ENCODE results near the gene PCSK9.
A peak's percentile ranks its signal among the peaks of the same experiment; 100 is the strongest.

The PCSK9 gene

DNA sequence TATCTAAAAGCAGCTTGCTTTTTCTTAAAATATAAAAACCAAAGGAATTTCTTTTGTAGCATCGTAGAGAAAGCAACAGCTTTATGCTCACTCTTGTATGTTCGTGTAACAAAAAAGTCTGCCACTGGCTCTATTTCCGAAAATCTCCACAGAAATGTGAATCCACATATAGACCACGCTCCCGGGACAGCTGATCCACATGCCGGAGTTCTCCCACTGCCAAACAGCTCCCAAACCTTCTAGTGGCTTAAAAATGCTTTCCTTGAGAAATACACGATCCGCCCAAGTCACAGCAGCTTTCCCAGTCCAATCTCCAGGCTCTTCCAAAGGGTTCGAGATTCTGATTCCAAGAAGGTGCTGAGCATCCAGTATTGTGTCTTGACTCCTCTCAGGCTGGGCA lies 29.3 kb downstream of the PCSK9 start:
- H4K20me1 ChIP-seq (ENCODE audit: insufficient read depth, low read length) = no peaks in the 10 kb centered on the region
- TF ChIP-seq CTCF (IDR thresholded peaks at IDR 0.05; ENCODE audit: low read depth, low read length) (no peak), EZH2phosphoT487 (IDR thresholded peaks at IDR 0.05; ENCODE audit: low read depth) (no peak)

DNA sequence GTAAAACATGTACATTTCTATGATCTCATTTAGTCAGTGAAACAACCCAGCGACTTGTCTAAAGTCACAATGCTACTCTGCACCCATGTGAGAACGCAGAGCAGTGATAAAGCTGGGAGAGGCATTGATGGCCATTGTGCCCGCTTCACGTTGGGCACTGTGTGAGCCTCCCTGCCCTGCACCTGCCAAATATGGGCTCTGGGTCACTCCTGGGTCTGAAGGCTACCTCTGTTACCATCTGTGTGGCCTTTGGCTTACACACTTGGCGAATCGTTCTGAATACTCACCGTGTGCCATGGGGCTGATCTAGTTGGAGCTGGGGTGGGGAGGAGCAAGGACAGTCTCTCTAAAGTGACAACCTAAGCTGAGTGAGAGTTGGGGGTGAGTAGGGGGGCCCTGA lies 29.9 kb downstream of the PCSK9 start:
- H3K27ac ChIP-seq (ENCODE audit: low read length) = no peak overlapping the region
- no peak overlapping the region for H2AFZ ChIP-seq (ENCODE audit: low read depth, low read length)
- no peak overlapping the region for H3K9ac ChIP-seq (ENCODE audit: low read length)
- H3K79me2 ChIP-seq (ENCODE audit: low read length) = no peaks in the 10 kb centered on the region
- no peaks in the 10 kb centered on the region for H3K4me1 ChIP-seq (ENCODE audit: low read length)
- H3K36me3 ChIP-seq (replicated peaks; ENCODE audit: low read depth, low read length) = peaks cover 17% of the 10 kb centered on the region
- no peak overlapping the region for H3K4me3 ChIP-seq (ENCODE audit: low read length)
- no peaks in the 10 kb centered on the region for H3K27me3 ChIP-seq (ENCODE audit: low read depth, low read length)
- no peaks in the 10 kb centered on the region for H3K9me3 ChIP-seq (ENCODE audit: insufficient read depth, low read length)
- no peaks in the 10 kb centered on the region for H4K20me1 ChIP-seq (ENCODE audit: insufficient read depth, low read length)
- H3K4me2 ChIP-seq (ENCODE audit: low read length) = no peak overlapping the region
- no peak for TF ChIP-seq EZH2phosphoT487 (IDR thresholded peaks at IDR 0.05; ENCODE audit: low read depth)
- no peak for TF ChIP-seq CTCF (IDR thresholded peaks at IDR 0.05; ENCODE audit: low read depth, low read length)

More for the DNA sequence above, 29.3 kb downstream of the PCSK9 start:
- H3K36me3 ChIP-seq (replicated peaks; ENCODE audit: low read depth, low read length) = peaks cover 16% of the 10 kb centered on the region
- no peaks in the 10 kb centered on the region for H3K27me3 ChIP-seq (ENCODE audit: low read depth, low read length)
- H3K79me2 ChIP-seq (ENCODE audit: low read length) = no peaks in the 10 kb centered on the region
- H3K4me3 ChIP-seq (ENCODE audit: low read length) = no peak overlapping the region
- no peak overlapping the region for H2AFZ ChIP-seq (ENCODE audit: low read depth, low read length)
- H3K9ac ChIP-seq (ENCODE audit: low read length) = no peak overlapping the region
- H3K27ac ChIP-seq (ENCODE audit: low read length) = no peak overlapping the region
- no peak overlapping the region for H3K4me2 ChIP-seq (ENCODE audit: low read length)
- H3K4me1 ChIP-seq (ENCODE audit: low read length) = no peaks in the 10 kb centered on the region
- no peaks in the 10 kb centered on the region for H3K9me3 ChIP-seq (ENCODE audit: insufficient read depth, low read length)

GRCh38 chr1:55070293-55071164 lies 31.2 kb downstream of the PCSK9 start:
- H3K4me2 ChIP-seq (ENCODE audit: low read length) = no peak overlapping the region
- no peak overlapping the region for H3K9ac ChIP-seq (ENCODE audit: low read length)
- no peak overlapping the region for H3K4me3 ChIP-seq (ENCODE audit: low read length)
- H3K79me2 ChIP-seq (ENCODE audit: low read length) = no peaks in the 10 kb centered on the region
- no peaks in the 10 kb centered on the region for H3K27me3 ChIP-seq (ENCODE audit: low read depth, low read length)
- H3K9me3 ChIP-seq (ENCODE audit: insufficient read depth, low read length) = no peaks in the 10 kb centered on the region
- H3K27ac ChIP-seq (ENCODE audit: low read length) = no peak overlapping the region
- peaks cover 17% of the 10 kb centered on the region for H3K36me3 ChIP-seq (replicated peaks; ENCODE audit: low read depth, low read length)
- no peak overlapping the region for H2AFZ ChIP-seq (ENCODE audit: low read depth, low read length)
- TF ChIP-seq EZH2phosphoT487 (IDR thresholded peaks at IDR 0.05; ENCODE audit: low read depth) (no peak), CTCF (IDR thresholded peaks at IDR 0.05; ENCODE audit: low read depth, low read length) (no peak)
- H4K20me1 ChIP-seq (ENCODE audit: insufficient read depth, low read length) = no peaks in the 10 kb centered on the region
- H3K4me1 ChIP-seq (ENCODE audit: low read length) = no peaks in the 10 kb centered on the region

GRCh38 chr1:55071477-55071876 lies 32.1 kb downstream of the PCSK9 start:
- H3K79me2 ChIP-seq (ENCODE audit: low read length) = no peaks in the 10 kb centered on the region
- TF ChIP-seq CTCF (IDR thresholded peaks at IDR 0.05; ENCODE audit: low read depth, low read length) (peak; percentile 53), EZH2phosphoT487 (IDR thresholded peaks at IDR 0.05; ENCODE audit: low read depth) (no peak)
- H3K4me1 ChIP-seq (ENCODE audit: low read length) = no peaks in the 10 kb centered on the region
- H3K4me2 ChIP-seq (ENCODE audit: low read length) = no peak overlapping the region
- no peaks in the 10 kb centered on the region for H3K9me3 ChIP-seq (ENCODE audit: insufficient read depth, low read length)
- no peak overlapping the region for H3K4me3 ChIP-seq (ENCODE audit: low read length)
- peaks cover 17% of the 10 kb centered on the region for H3K36me3 ChIP-seq (replicated peaks; ENCODE audit: low read depth, low read length)
- no peak overlapping the region for H3K9ac ChIP-seq (ENCODE audit: low read length)
- no peaks in the 10 kb centered on the region for H4K20me1 ChIP-seq (ENCODE audit: insufficient read depth, low read length)
- no peaks in the 10 kb centered on the region for H3K27me3 ChIP-seq (ENCODE audit: low read depth, low read length)
- no peak overlapping the region for H3K27ac ChIP-seq (ENCODE audit: low read length)
- no peak overlapping the region for H2AFZ ChIP-seq (ENCODE audit: low read depth, low read length)

Data from OCI-LY3 (cell line).